HepG2 (cell line): ENCODE data around the gene ATRIP. TPM values are rescaled to one million over a fixed set of nuclear protein-coding genes. Genes with fewer than 3 reads are reported as not detected.

Experiments
- ADNP ChIP-seq: sonication (generic); formaldehyde crosslinking; IDR thresholded peaks from 2 replicates; pipeline ENCODE4 v1.4.0; 2020; ENCODE audit warnings: missing genetic modification reagents
- AGO1 ChIP-seq: fragments of 200-400 bp; formaldehyde crosslinking; IDR thresholded peaks from 2 replicates; pipeline ENCODE4 v1.6.1; 2017; ENCODE audit warnings: mild to moderate bottlenecking, low read depth, low read length, moderate library complexity; ENCODE audit not compliant: poor library complexity, severe bottlenecking
- HMG20B ChIP-seq: conservative IDR thresholded peaks from 2 replicates; pipeline ENCODE4 v1.6.1; 2016; ENCODE audit warnings: missing genetic modification reagents, missing compliant biosample characterization
- IRF1 ChIP-seq: sonication (generic); formaldehyde crosslinking; IDR thresholded peaks from 2 replicates; pipeline ENCODE4 v1.4.0; 2020; ENCODE audit warnings: low read depth, mild to moderate bottlenecking, missing genetic modification reagents
- MIER3 ChIP-seq: IDR thresholded peaks from 2 replicates; pipeline ENCODE4 v1.6.1; 2016; ENCODE audit warnings: missing compliant biosample characterization, borderline replicate concordance
- PBX3 ChIP-seq: sonication (generic); formaldehyde crosslinking; IDR thresholded peaks from 2 replicates; pipeline ENCODE4 v1.8.1; 2023; ENCODE audit warnings: missing genetic modification reagents, inconsistent platforms, borderline replicate concordance
- RELA ChIP-seq: sonication (generic); formaldehyde crosslinking; IDR thresholded peaks from 2 replicates; pipeline ENCODE4 v1.4.0; 2020; ENCODE audit warnings: missing genetic modification reagents
- STAT6 ChIP-seq: sonication (generic); formaldehyde crosslinking; IDR thresholded peaks from 2 replicates; pipeline ENCODE4 v1.4.0; 2020; ENCODE audit warnings: missing genetic modification reagents, mild to moderate bottlenecking, borderline replicate concordance
- ZIK1 ChIP-seq: sonication (generic); formaldehyde crosslinking; IDR thresholded peaks from 2 replicates; pipeline ENCODE4 v1.5.0; 2020; ENCODE audit warnings: mild to moderate bottlenecking, low read depth, missing genetic modification reagents, borderline replicate concordance
- ZNF275 ChIP-seq: sonication (generic); formaldehyde crosslinking; IDR thresholded peaks from 2 replicates; pipeline ENCODE4 v1.8.0; 2022; ENCODE audit warnings: missing genetic modification reagents, mild to moderate bottlenecking, inconsistent platforms, borderline replicate concordance
- ZNF407 ChIP-seq: sonication (generic); formaldehyde crosslinking; IDR thresholded peaks from one replicate; pipeline ENCODE4 v1.5.1; 2020; ENCODE audit warnings: mild to moderate bottlenecking, missing genetic modification reagents; ENCODE audit errors: not compliant biosample characterization
- polyA plus RNA-seq, 8 experiments: library from polyadenylated mRNA; depleted of rRNA in 3 of 8; stranded (reverse) in 7 of 8; unstranded in 1 of 8; fragments of >200 nt; fragmentation: Illumina TruSeq in 4 of 8; extraction: Trizol in 4 of 8; gene quantifications; 2 replicates each; pipeline versions ENCODE4 v1.2.1 to v1.2.3, GENCODE V29; 2011 to 2016; ENCODE audit warnings: low read depth in 4 of 8, missing spikeins in 1 of 8, mixed read lengths in 1 of 8; ENCODE audit not compliant: insufficient read depth in 1 of 8
- total RNA-seq, 5 experiments: library from RNA; depleted of rRNA; stranded (reverse); fragments of >200 nt; fragmentation: Illumina TruSeq; extraction: Trizol; gene quantifications; 2 replicates each; pipeline ENCODE4 v1.2.3, GENCODE V29; 2016; ENCODE audit warnings: low read depth in 1 of 5

ATRIP gene
- total and polyA plus RNA-seq, 2 of the 13 experiments (the other 11 are each of a cell fraction or from before 2014, with no cell fraction given), result 5.1 to 12.5 TPM

GRCh38 chr3:48472923-48473616, 26.5 kb downstream of the ATRIP start (continued):
- no peak for TF ChIP-seq ZNF407 (CRISPR knock-in tag)
- no peak for TF ChIP-seq ADNP (CRISPR knock-in tag)
- peak; percentile 67 for TF ChIP-seq MIER3 (CRISPR knock-in tag)
- TF ChIP-seq AGO1, result no peak
- no peak for TF ChIP-seq IRF1 (CRISPR knock-in tag)
- TF ChIP-seq STAT6 (CRISPR knock-in tag), result peak; percentile 71; the same call in 1 of the 2 replicates
- no peak for TF ChIP-seq ZIK1 (CRISPR knock-in tag)
- peak; percentile 38; the same call in 1 of the 2 replicates for TF ChIP-seq RELA (CRISPR knock-in tag)
- no peak for TF ChIP-seq PBX3 (CRISPR knock-in tag)
- 0 out of 2 replicates have a peak, but pooled peaks have one; percentile 11 for TF ChIP-seq HMG20B (CRISPR knock-in tag)
- no peak for TF ChIP-seq ZNF275 (CRISPR knock-in tag)
